Measurements from ENCODE around the gene GNB1L. TPM values are rescaled to one million over a fixed set of nuclear protein-coding genes. Genes with fewer than 3 reads are reported as not detected.
A peak's percentile ranks its signal among the peaks of the same experiment; 100 is the strongest.

GNB1L gene
- total and polyA plus RNA-seq, 9 of the 15 experiments (the other 6 are each of a cell fraction or from before 2014, with no cell fraction given) = 0.56 to 50.5 (median 10.2) TPM

DNA sequence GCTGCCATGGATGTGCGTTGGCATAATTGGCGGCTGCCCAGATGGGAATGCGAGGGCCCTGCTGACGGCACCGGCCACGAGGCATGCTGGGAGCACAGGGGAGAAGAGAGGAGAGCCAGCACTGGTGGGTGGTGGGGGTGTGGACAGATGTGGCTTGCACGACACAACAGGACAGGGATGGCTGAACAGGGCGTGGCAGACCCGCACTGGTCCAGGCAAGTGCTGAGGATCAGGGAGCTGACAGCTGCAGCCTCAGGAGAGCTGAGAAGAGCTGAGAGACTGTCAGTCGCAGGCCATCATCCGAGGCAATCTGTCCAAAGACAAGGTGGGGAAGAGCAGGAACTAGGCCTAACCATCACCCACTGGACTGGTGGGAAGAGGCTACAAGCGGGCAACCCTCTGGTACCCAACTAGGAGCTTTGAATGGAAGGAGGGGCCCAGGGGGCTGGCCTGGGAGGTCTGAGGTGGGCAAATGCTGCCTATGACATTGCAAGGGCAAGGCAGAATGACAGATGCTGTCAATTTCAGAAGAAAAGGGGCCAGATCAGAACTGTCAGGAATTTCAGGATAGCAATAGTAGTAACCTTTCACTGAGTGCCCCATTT lies 2.4 kb downstream of the GNB1L start (continued):
- no peak for TF ChIP-seq ZBTB2 (IDR thresholded peaks at IDR 0.05)
- TF ChIP-seq ZNF23 (CRISPR knock-in tag; IDR thresholded peaks at IDR 0.05) = no peak
- TF ChIP-seq CBX3 (IDR thresholded peaks at IDR 0.05; ENCODE audit: borderline replicate concordance in 1 of 2, low read length in 2 of 2) = no peak
- no peak for TF ChIP-seq PYGO2 (tag; IDR thresholded peaks at IDR 0.05)

DNA sequence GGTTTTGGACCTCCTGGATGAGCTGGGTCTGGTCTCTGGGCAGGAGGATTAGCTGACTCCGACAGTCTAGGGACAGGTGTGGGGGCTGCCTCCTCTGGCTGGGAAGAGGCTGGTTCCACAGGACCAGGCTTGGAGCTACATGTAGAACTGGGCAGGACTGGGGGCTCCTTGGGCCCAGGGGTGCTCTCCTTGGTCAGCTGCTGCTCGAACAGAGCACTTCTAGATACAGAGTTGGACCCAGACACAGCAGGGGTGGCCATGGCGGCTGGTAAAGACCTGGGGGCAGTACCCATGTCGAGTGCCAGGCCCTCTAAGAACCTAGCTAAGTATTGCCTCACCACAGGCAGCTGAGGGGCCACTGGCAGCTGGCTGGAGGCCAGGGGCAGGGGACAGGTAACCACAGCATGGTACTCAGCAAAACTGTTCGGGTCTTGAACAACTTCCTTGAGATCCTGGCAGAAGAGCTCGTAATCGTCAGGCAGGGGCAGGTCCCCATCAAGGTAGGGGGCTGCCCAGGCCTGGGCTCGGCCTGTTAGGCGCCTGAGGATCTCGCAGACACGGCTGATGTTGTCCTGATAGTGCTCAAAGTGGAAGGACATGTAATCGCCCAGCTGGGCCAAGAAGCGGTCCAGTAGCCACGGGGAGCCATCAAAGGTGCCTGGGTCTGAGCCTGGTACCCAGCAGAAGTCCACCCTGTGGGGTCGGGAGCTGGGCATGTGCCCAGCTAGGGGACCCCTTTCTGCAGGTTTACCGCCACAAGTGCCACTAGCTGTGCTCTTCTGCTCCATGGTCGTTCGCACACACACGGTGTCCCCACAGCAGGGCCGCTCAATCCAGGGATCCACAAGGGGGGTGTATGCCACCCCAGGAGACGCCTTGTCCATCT lies 3.1 kb downstream of the GNB1L start:
- BruUV-seq (replicated peaks) = no TSS peak
- Histone ChIP-seq H3K9me1 (ENCODE audit: control insufficient read depth, insufficient read depth, low read length) (peaks cover 21% of the 10 kb centered on the region), H3K27ac (ENCODE audit: extremely low read depth, low read depth, low read length) (no peak overlapping the region), H3K9me3 (replicated peaks; ENCODE audit: control insufficient read depth, insufficient read depth, low read depth, low read length) (peaks cover 5% of the 10 kb centered on the region; the same call in 1 of the 2 replicates), H3K9ac (ENCODE audit: insufficient read depth in 1 of 2, low read depth in 2 of 2, low read length in 2 of 2) (peak overlapping the region in 1 of 2 experiments; percentile 68; a peak in 2 of 4 replicates), H3K79me2 (ENCODE audit: control insufficient read depth, insufficient read depth, low read length) (peaks cover 76% of the 10 kb centered on the region), H2AFZ (ENCODE audit: low read depth, low read length) (no peak overlapping the region), H4K20me1 (replicated peaks; ENCODE audit: control insufficient read depth, insufficient read depth, low read length) (peaks cover 39% of the 10 kb centered on the region; the same call in 1 of the 2 replicates), H3K4me1 (replicated peaks in 1 of 2; ENCODE audit: control insufficient read depth in 2 of 2, insufficient read depth in 2 of 2, low read length in 2 of 2) (peaks cover 23 to 78% of the 10 kb centered on the region in 2 experiments), H3K36me3 (ENCODE audit: control insufficient read depth, insufficient read depth, low read length) (peaks cover 60% of the 10 kb centered on the region), H3K4me3 (no peak overlapping the region), H3K4me2 (ENCODE audit: insufficient read depth, low read length) (no peak overlapping the region), H3K27me3 (ENCODE audit: control insufficient read depth in 2 of 2, insufficient read depth in 2 of 2, low read length in 2 of 2) (no peaks in the 10 kb centered on the region)
- no peak for ATAC-seq
- POLR2A ChIA-PET = interaction anchor here (0.6 to 13.6 kb wide), 16 partner anchors 10 to 184 kb away, joined by 3 to 247 read pairs (median 4); no protein-coding TSS in a partner anchor
- peak in 1 of 4 experiments; percentile 44 for DNase-seq (ENCODE audit: extremely low read depth in 1 of 4, low spot score in 3 of 4)
- intact Hi-C loops (cut with micrococcal nuclease) = loop anchor here (5.0 to 10.0 kb wide), 3 partner anchors 34 to 173 kb away; partner anchors contain the start of gene TANGO2
- in situ Hi-C loops (cut with MboI) = no loop called here
- TF ChIP-seq, protein P1, sequence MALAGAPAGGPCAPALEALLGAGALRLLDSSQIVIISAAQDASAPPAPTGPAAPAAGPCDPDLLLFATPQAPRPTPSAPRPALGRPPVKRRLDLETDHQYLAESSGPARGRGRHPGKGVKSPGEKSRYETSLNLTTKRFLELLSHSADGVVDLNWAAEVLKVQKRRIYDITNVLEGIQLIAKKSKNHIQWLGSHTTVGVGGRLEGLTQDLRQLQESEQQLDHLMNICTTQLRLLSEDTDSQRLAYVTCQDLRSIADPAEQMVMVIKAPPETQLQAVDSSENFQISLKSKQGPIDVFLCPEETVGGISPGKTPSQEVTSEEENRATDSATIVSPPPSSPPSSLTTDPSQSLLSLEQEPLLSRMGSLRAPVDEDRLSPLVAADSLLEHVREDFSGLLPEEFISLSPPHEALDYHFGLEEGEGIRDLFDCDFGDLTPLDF (CRISPR knock-in tag; IDR thresholded peaks at IDR 0.05) = peak; percentile 32; the same call in 1 of the 2 replicates
- TF ChIP-seq CEBPB (tag; IDR thresholded peaks at IDR 0.05) (no peak), PHF8 (IDR thresholded peaks at IDR 0.05; ENCODE audit: borderline replicate concordance, low read length) (peak; percentile 9; the same call in 1 of the 2 replicates), SETDB1 (IDR thresholded peaks at IDR 0.05; ENCODE audit: low read length) (peak; percentile 57), RBBP5 (IDR thresholded peaks at IDR 0.05; ENCODE audit: borderline replicate concordance, insufficient read depth, low read length, poor library complexity, severe bottlenecking) (peak; percentile 14), E2F3 (CRISPR knock-in tag; IDR thresholded peaks at IDR 0.05) (no peak), WHSC1 (IDR thresholded peaks at IDR 0.05; ENCODE audit: low read length) (peak; percentile 29), MAZ (CRISPR knock-in tag; conservative IDR thresholded peaks at IDR 0.05 in 1 of 2, IDR thresholded peaks at IDR 0.05 in 1 of 2) (peak in 1 of 2 experiments; percentile 10; a peak in 1 of 4 replicates), HNRNPLL (IDR thresholded peaks at IDR 0.05; ENCODE audit: low read depth, low read length, poor library complexity, severe bottlenecking) (peak; percentile 35)
- TF ChIP-seq, protein P2, sequence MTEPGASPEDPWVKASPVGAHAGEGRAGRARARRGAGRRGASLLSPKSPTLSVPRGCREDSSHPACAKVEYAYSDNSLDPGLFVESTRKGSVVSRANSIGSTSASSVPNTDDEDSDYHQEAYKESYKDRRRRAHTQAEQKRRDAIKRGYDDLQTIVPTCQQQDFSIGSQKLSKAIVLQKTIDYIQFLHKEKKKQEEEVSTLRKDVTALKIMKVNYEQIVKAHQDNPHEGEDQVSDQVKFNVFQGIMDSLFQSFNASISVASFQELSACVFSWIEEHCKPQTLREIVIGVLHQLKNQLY (CRISPR knock-in tag; conservative IDR thresholded peaks at IDR 0.05) = no peak; a peak in 1 of 4 replicates
- FAIRE-seq = no peak
- CTCF ChIA-PET (ENCODE audit: low intra/inter-chr PET ratio) = no interaction called here
- 92% methylated on average over 21 of the region's 21 CpGs for WGBS (ENCODE audit: insufficient coverage, low coverage, missing lambda C conversion rate)
